ENCODE results near the gene EML6.

DNA sequence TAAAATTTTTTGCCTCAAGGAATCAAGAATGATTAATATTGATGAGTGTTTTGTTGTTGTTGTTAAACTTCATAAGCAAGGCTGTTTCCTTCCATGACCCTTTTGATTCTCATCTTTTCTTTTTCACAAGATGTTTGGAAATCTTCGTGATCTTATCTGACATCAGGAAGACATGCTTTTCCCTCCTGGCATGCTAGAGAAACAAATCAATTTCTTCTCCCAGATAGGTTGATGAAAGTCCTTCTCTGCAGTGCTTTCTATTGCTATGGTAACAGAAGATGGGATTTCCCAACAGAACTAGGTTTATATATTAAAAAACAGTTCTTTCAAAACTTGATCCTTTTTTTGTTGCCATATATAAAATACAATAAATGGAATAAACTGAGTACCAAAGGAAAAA lies 85.2 kb downstream of the EML6 start:
- TF ChIP-seq, protein P1, sequence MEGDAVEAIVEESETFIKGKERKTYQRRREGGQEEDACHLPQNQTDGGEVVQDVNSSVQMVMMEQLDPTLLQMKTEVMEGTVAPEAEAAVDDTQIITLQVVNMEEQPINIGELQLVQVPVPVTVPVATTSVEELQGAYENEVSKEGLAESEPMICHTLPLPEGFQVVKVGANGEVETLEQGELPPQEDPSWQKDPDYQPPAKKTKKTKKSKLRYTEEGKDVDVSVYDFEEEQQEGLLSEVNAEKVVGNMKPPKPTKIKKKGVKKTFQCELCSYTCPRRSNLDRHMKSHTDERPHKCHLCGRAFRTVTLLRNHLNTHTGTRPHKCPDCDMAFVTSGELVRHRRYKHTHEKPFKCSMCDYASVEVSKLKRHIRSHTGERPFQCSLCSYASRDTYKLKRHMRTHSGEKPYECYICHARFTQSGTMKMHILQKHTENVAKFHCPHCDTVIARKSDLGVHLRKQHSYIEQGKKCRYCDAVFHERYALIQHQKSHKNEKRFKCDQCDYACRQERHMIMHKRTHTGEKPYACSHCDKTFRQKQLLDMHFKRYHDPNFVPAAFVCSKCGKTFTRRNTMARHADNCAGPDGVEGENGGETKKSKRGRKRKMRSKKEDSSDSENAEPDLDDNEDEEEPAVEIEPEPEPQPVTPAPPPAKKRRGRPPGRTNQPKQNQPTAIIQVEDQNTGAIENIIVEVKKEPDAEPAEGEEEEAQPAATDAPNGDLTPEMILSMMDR (IDR thresholded peaks at IDR 0.05): no peak
- TF ChIP-seq EZH2 (IDR thresholded peaks at IDR 0.05): no peak
- no peak for TF ChIP-seq EZH2phosphoT487 (IDR thresholded peaks at IDR 0.05)
